GM12875 (cell line): ENCODE results near the gene ME1.
A peak's percentile ranks its signal among the peaks of the same experiment; 100 is the strongest.

ENCODE experiments used
- H3K4me3 ChIP-seq: one replicate; pipeline ENCODE4 v1.5.1; 2011; ENCODE audit warnings: low read depth, low read length, control low read depth
- TF ChIP-seq, protein P1 (sequence below): IDR thresholded peaks from 2 replicates; pipeline ENCODE4 v1.5.1; 2011; ENCODE audit warnings: low read depth, mild to moderate bottlenecking, control low read depth, inconsistent platforms, low read length, moderate library complexity, borderline replicate concordance; ENCODE audit not compliant: insufficient read depth

The ME1 gene

DNA sequence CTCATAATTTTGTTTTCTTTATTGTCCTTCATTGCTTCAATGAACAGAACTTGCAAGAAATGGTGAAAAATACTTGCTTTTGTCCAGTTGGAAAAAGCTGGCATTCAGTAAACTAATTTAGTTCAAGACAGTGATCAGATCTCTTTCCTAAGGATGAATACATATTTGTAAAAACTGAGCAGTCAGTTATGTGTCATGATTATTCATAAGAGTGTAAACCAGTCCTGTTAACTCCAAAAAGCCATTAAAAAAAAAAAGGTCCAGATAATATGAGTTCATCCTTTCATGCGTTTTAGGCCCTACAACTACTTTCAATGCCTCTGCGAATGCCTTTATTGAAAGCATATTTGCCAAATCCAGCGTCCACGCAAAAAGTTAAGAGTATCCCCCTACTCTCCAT, 238.4 kb downstream of the ME1 start:
- TF ChIP-seq, protein P1, sequence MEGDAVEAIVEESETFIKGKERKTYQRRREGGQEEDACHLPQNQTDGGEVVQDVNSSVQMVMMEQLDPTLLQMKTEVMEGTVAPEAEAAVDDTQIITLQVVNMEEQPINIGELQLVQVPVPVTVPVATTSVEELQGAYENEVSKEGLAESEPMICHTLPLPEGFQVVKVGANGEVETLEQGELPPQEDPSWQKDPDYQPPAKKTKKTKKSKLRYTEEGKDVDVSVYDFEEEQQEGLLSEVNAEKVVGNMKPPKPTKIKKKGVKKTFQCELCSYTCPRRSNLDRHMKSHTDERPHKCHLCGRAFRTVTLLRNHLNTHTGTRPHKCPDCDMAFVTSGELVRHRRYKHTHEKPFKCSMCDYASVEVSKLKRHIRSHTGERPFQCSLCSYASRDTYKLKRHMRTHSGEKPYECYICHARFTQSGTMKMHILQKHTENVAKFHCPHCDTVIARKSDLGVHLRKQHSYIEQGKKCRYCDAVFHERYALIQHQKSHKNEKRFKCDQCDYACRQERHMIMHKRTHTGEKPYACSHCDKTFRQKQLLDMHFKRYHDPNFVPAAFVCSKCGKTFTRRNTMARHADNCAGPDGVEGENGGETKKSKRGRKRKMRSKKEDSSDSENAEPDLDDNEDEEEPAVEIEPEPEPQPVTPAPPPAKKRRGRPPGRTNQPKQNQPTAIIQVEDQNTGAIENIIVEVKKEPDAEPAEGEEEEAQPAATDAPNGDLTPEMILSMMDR: no peak
- H3K4me3 ChIP-seq: peak overlapping the region; percentile 96

DNA sequence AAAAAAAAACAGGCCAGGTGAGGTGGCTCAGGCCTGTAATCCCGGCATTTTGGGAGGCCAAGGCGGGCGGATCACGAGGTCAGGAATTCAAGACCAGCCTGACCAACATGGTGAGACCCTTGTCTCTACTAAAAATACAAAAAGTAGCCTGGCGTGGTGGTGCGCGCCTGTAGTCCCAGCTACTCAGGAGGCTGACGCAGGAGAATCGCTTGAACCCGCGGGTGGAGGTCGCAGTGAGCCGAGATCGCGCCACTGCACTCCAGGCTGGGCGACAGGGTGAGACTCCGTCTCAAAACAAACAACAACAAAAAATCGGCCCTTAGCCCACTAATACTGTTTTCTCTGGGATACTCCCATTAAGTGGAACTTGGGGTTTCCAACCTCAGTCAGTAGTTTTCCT, 238.9 kb downstream of the ME1 start:
- peak overlapping the region; percentile 96 for H3K4me3 ChIP-seq

- TF ChIP-seq, protein P1: no peak
- no peak overlapping the region for H3K4me3 ChIP-seq
These were observed 240.2 kb downstream of the ME1 start for GRCh38 chr6:83190626-83191025.

GRCh38 chr6:83188501-83188900, 242.3 kb downstream of the ME1 start:
- H3K4me3 ChIP-seq: no peak overlapping the region
- TF ChIP-seq, protein P1: no peak

- TF ChIP-seq, protein P1: no peak
- no peak overlapping the region for H3K4me3 ChIP-seq
These were observed 245.8 kb downstream of the ME1 start for GRCh38 chr6:83185096-83185495.

DNA sequence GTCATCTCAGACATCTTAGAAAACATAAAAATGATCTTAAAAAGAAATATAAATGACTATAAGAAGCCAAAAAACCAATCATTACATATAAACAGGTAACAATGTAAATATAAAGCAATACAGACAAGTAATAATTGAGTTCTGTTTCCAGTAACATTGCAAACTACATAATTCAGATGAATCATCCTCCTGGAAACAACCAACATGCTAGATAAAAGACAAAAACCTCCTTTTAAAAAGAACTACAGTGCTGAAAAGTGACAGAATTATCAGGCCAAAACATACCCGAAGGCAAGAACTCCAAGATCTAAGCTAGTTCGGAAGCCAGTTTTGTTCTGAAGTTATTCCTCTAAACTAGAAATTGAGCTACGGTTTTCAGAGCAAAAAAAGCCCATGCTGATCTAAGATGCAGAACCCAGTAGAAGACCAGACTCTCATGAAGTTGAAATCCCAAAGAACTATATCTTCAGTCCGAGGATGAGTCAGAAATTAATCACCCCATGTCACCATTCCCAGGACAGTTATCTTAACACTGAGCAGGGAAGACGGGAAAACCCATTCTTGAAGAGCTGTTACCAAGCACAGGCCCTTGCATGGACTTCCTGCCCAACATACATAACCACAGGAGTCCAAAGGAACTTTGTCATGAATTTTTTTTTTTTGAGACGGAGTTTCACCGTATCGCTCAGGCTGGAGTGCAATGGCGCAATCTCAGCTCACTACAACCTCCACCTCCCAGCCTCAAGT, 247.6 kb downstream of the ME1 start:
- no peak overlapping the region for H3K4me3 ChIP-seq
- TF ChIP-seq, protein P1: no peak

DNA sequence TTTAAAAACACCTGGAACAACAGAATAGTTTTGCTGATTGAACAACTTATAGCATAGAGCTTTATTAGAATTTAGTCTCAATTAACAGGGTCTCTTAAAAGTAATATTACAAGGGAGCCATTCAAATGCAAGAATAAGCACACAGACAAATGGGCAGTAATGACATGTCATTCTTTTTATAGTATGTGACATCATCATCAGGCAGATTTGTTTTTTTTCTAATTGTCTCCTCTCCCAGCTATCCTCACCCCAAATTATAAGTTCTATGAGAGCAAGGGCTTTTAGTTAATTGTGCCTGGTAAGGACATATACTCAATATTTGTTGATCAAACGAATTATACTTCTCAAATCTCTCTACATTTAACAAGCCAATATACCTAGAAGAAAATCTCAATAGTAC, 248.7 kb downstream of the ME1 start:
- TF ChIP-seq, protein P1: no peak

GRCh38 chr6:83180426-83180950, 250.4 kb downstream of the ME1 start:
- TF ChIP-seq, protein P1: no peak
- H3K4me3 ChIP-seq: no peak overlapping the region

More for the DNA sequence above, 248.7 kb downstream of the ME1 start:
- H3K4me3 ChIP-seq: no peak overlapping the region
